T-cell (primary cell): ENCODE measurements around the gene SCYGR6. TPM values are rescaled to one million over a fixed set of nuclear protein-coding genes. Genes with fewer than 3 reads are reported as not detected.
A peak's percentile ranks its signal among the peaks of the same experiment; 100 is the strongest.

Experiments used
- ATAC-seq, 4 experiments: fragments of 200-7000 bp in 3 of 4; fragments of 150-1000 bp in 1 of 4; cut with Tn5 transposase; replicated peaks in 1 of 4; 1 replicate in 3 of 4; 2 replicates in 1 of 4; pipeline ENCODE4 v1.10.0; 2021; ENCODE audit warnings: moderate library complexity in 3 of 4, mild to moderate bottlenecking in 2 of 4, moderate number of reproducible peaks in 1 of 4
- CTCF ChIA-PET, 2 donors: fragments of 300-600 bp; sonication (Branson Sonifier 250); formaldehyde crosslinking; loops; one replicate each; lab custom pipeline; 2022; ENCODE audit warnings: antibody characterized with exemption in 2 of 2; lab: Charles Lee
- POLR2A ChIA-PET, 2 donors: fragments of 300-600 bp; sonication (Branson Sonifier 250); formaldehyde crosslinking; loops; one replicate each; lab custom pipeline; 2022; ENCODE audit warnings: antibody characterized with exemption in 2 of 2; lab: Charles Lee
- DNase-seq, 35 experiments: peaks; one replicate each; pipeline versions ENCODE4 v3.0.0 to v3.0.0-alpha.2; 2013 to 2023
- H3K27ac ChIP-seq: one replicate; pipeline ENCODE4 v1.5.1; 2013; ENCODE audit warnings: low read length
- H3K27me3 ChIP-seq, 2 experiments: replicated peaks in 1 of 2; 1 replicate in 1 of 2; 2 replicates in 1 of 2; pipeline versions ENCODE4 v1.6.1 to v1.7.0; 2013; ENCODE audit warnings: low read length in 1 of 2, mixed read lengths in 1 of 2; ENCODE audit not compliant: control insufficient read depth in 2 of 2, insufficient read depth in 2 of 2; ENCODE audit errors: extremely low read depth in 1 of 2
- H3K36me3 ChIP-seq, 2 donors: 1 replicate in 1 of 2; 2 replicates in 1 of 2; pipeline versions ENCODE4 v1.6.1 to v1.7.0; 2013; ENCODE audit warnings: low read length in 1 of 2; ENCODE audit not compliant: control insufficient read depth in 2 of 2, insufficient read depth in 1 of 2; ENCODE audit errors: extremely low read depth in 1 of 2
- H3K4me1 ChIP-seq, 2 experiments: 1 replicate in 1 of 2; 2 replicates in 1 of 2; pipeline versions ENCODE4 v1.6.1 to v1.7.0; 2013; ENCODE audit warnings: low read length in 2 of 2, mixed read lengths in 1 of 2; ENCODE audit not compliant: insufficient read depth in 2 of 2, control insufficient read depth in 1 of 2; ENCODE audit errors: extremely low read depth in 1 of 2
- H3K4me3 ChIP-seq, 2 donors: 1 replicate in 1 of 2; 2 replicates in 1 of 2; pipeline versions ENCODE4 v1.5.1 to v1.7.0; 2013; ENCODE audit warnings: mild to moderate bottlenecking in 2 of 2, low read length in 1 of 2, moderate library complexity in 1 of 2; ENCODE audit not compliant: control insufficient read depth in 1 of 2; ENCODE audit errors: extremely low read depth in 1 of 2
- H3K9me3 ChIP-seq: 2 replicates; pipeline ENCODE4 v1.7.0; 2013
- H3K27ac Mint-ChIP-seq, 2 donors: one replicate each; pipeline ENCODE4 v1.8.0; 2020 to 2021; ENCODE audit warnings: mild to moderate bottlenecking in 2 of 2, mixed read lengths in 2 of 2
- H3K27me3 Mint-ChIP-seq, 2 donors: one replicate each; pipeline ENCODE4 v1.8.0; 2021 to 2022; ENCODE audit warnings: mixed read lengths in 2 of 2
- H3K36me3 Mint-ChIP-seq: one replicate; pipeline ENCODE4 v1.8.0; 2021; ENCODE audit warnings: mixed read lengths
- H3K4me1 Mint-ChIP-seq, 3 donors: one replicate each; pipeline ENCODE4 v1.8.0; 2020 to 2022; ENCODE audit warnings: mixed read lengths in 3 of 3, mild to moderate bottlenecking in 1 of 3
- H3K4me3 Mint-ChIP-seq, 3 donors: one replicate each; pipeline ENCODE4 v1.8.0; 2020 to 2022; ENCODE audit warnings: mild to moderate bottlenecking in 3 of 3, mixed read lengths in 3 of 3, moderate library complexity in 3 of 3
- H3K9me3 Mint-ChIP-seq, 3 donors: one replicate each; pipeline ENCODE4 v1.8.0; 2020 to 2022; ENCODE audit warnings: mixed read lengths in 3 of 3
- WGBS: methylation state at CpG from one replicate; pipeline ENCODE4 v1.1.5; 2013; ENCODE audit warnings: missing lambda C conversion rate; ENCODE audit not compliant: insufficient coverage; 5-methylcytosine and 5-hydroxymethylcytosine counted together
- total RNA-seq, 35 experiments: library from RNA in 6 of 35; stranded (reverse) in 6 of 35; fragments of 120-200 nt in 1 of 35; gene quantifications; one replicate each; pipeline versions ENCODE4 v1.2.1 to v1.2.4 and lab custom pipeline; 2013 to 2026

The SCYGR6 gene, protein sequence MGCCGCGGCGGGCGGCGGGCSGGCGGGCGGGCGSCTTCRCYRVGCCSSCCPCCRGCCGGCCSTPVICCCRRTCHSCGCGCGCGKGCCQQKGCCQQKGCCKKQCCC
- total RNA-seq: not detected
- total RNA-seq (2013): not detected
- 0 reads per million in 29 experiments for total RNA-seq (lab: John Stamatoyannopoulos, UW)

DNA sequence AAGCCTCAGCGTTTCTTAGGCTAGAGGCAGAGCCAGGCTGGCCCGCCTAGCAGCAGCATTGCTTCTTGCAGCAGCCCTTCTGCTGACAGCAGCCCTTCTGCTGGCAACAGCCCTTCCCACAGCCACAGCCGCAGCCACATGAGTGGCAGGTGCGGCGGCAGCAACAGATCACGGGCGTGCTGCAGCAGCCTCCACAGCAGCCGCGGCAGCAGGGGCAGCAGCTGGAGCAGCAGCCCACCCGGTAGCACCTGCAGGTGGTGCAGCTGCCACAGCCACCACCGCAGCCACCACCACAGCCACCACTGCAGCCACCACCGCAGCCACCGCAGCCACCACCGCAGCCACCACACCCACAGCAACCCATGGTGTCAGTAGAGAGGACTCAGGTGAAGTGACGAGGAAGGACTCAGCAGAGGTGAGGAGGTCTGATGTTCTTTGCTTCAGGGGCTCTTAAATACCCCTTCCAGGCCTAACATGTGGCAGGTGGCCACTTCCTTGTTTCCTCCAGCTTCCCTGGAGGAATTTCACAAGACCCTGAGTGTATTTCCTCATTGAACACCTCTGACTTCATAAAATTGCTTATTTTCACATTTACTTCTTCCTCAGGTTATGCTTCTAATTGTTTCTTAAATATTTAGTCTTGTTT is at the start of gene SCYGR6:
Gene SCYGR6, minus strand, starts transcription at position 364 of the 646 bp plus-strand sequence. Its CDS starts 0 bp downstream, at position 364.
- no peak for ATAC-seq
- H3K27ac Mint-ChIP-seq: no peak within 1 kb of the TSS

DNA sequence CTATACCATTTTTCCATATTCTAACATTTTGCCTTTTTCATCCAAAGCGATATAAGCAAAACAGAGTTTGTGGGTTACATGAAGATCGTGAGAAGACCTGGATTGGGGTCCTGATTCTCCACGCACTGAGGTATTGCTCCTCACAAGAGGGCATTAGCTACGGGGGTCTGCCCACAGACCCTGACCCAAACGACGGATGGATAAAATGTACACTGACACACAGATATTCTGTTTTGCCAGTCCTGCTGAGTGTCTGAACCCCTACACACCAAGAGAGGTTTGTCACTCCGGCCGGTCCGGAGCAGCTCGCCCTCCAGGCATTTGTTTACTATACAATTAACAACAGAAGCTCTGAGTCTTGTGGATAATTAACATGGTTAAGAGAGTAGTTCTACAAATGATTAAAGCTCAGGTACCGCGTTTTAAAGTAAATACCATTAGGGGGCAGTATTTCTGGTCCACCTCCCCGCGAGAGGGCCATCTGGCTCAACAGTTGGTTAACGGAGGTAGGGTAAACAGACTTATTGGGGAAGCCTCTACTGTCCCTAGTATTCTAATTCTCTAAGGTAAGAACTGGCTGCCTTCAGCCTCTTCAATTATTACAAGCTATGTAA is 49.6 kb upstream of the SCYGR6 start:
- Histone ChIP-seq H3K4me1 (peaks cover 0 to 3% of the 10 kb centered on the region in 2 experiments), H3K36me3 (no peaks in the 10 kb centered on the region), H3K9me3 (no peaks in the 10 kb centered on the region), H3K4me3 (no peak overlapping the region), H3K27me3 (peaks cover 0 to 2% of the 10 kb centered on the region in 2 experiments), H3K27ac (no peak overlapping the region)
- H3K4me3 Mint-ChIP-seq: no peak overlapping the region
- ATAC-seq (no peak), DNase-seq (peak in 1 of 35 experiments; percentile 18)
- ChIA-PET CTCF (interaction anchor here (0.6 to 1.2 kb wide), 4 partner anchors 8 to 537 kb away, joined by 3 to 5 read pairs (median 3); no protein-coding TSS in a partner anchor), POLR2A (no interaction called here)
- H3K27me3 Mint-ChIP-seq: no peaks in the 10 kb centered on the region
- no peaks in the 10 kb centered on the region for H3K36me3 Mint-ChIP-seq
- peaks cover 0 to 11% (median 7%) of the 10 kb centered on the region in 3 donors for H3K4me1 Mint-ChIP-seq
- 69% methylated on average over 8 of the region's 15 CpGs for WGBS
- no peaks in the 10 kb centered on the region for H3K9me3 Mint-ChIP-seq
- no peak overlapping the region for H3K27ac Mint-ChIP-seq

More for the DNA sequence above, at the start of gene SCYGR6:
- Mint-ChIP-seq H3K4me3 (no peak within 1 kb of the TSS), H3K27me3 (peaks cover 21 to 28% of the 10 kb centered on the region in 2 donors), H3K9me3 (no peaks in the 10 kb centered on the region), H3K4me1 (no peaks in the 10 kb centered on the region), H3K36me3 (no peaks in the 10 kb centered on the region)
- WGBS: 83% methylated on average over 2 of the region's 15 CpGs
- no peak within 1 kb of the TSS for H3K4me3 ChIP-seq
- H3K9me3 ChIP-seq: no peaks in the 10 kb centered on the region
- ChIA-PET POLR2A (no interaction called here), CTCF (no interaction called here)
- H3K4me1 ChIP-seq: no peaks in the 10 kb centered on the region
- peaks cover 0 to 5% of the 10 kb centered on the region in 2 experiments for H3K27me3 ChIP-seq
- H3K36me3 ChIP-seq: no peaks in the 10 kb centered on the region
- DNase-seq: no peak
- no peak within 1 kb of the TSS for H3K27ac ChIP-seq

DNA sequence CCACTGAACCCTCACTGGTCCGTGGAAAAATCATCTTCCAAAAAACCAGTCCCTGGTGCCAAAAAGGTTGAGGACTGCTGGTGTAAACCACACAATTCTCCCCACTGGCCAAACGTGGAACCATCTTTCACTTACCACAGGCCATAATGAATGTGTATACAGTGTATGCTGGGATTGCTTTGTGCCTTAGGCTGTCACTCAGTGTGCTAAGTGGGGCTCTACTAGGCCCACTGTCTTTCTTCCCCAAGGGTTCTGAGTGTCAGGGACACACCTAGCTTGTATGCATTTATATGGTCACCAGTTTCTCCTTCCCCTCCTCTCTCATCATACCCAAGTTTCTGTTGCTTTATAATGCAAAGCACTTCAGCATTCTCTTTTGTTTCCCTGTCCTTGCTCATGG is 48.4 kb upstream of the SCYGR6 start:
- WGBS: no CpG with 5 or more reads among the region's 2 CpGs
- ChIA-PET POLR2A (no interaction called here), CTCF (no interaction called here)
- H3K4me1 ChIP-seq: peaks cover 0 to 3% of the 10 kb centered on the region in 2 experiments
- ATAC-seq (no peak), DNase-seq (no peak)
- no peaks in the 10 kb centered on the region for H3K27me3 Mint-ChIP-seq
- H3K27ac ChIP-seq: no peak overlapping the region
- H3K36me3 ChIP-seq: no peaks in the 10 kb centered on the region
- no peak overlapping the region for H3K4me3 ChIP-seq
- no peak overlapping the region for H3K4me3 Mint-ChIP-seq
- peaks cover 0 to 11% (median 7%) of the 10 kb centered on the region in 3 donors for H3K4me1 Mint-ChIP-seq
- no peaks in the 10 kb centered on the region for H3K9me3 ChIP-seq
- H3K36me3 Mint-ChIP-seq: no peaks in the 10 kb centered on the region
- H3K27me3 ChIP-seq: peaks cover 0 to 2% of the 10 kb centered on the region in 2 experiments
- H3K27ac Mint-ChIP-seq: no peak overlapping the region
- no peaks in the 10 kb centered on the region for H3K9me3 Mint-ChIP-seq

DNA sequence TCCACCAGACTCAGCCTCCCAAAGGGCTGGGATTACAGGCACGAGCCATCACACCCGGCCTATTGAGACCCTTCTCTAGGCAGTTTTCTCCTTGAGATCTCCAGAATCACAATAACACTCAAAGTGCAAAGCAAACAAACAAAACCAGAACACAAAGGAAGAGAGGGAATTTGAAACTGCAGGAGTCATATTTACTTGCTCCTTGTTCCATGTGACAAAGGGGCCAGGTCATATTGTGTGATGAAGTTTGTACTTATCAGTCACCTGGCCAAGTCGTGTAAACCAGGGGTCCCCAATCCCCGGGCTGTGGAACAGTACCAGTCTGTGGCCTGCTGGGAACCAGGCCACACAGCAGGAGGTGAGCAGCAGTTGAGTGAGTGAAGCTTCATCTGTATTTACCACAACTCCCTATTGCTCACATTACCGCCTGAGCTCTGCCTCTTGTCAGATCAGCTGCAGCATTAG is 47.7 kb upstream of the SCYGR6 start:
- ATAC-seq (no peak), DNase-seq (no peak)
- no peak overlapping the region for H3K27ac ChIP-seq
- H3K9me3 ChIP-seq: no peaks in the 10 kb centered on the region
- peaks cover 0 to 2% of the 10 kb centered on the region in 2 experiments for H3K27me3 ChIP-seq
- no peaks in the 10 kb centered on the region for H3K36me3 ChIP-seq
- 86% methylated on average over 1 of the region's 5 CpGs for WGBS
- Mint-ChIP-seq H3K9me3 (no peaks in the 10 kb centered on the region), H3K4me3 (no peak overlapping the region), H3K27me3 (no peaks in the 10 kb centered on the region), H3K36me3 (no peaks in the 10 kb centered on the region), H3K4me1 (peaks cover 0 to 11% (median 7%) of the 10 kb centered on the region in 3 donors), H3K27ac (no peak overlapping the region)
- H3K4me1 ChIP-seq: peaks cover 0 to 3% of the 10 kb centered on the region in 2 experiments
- no peak overlapping the region for H3K4me3 ChIP-seq
- POLR2A ChIA-PET: no interaction called here
- CTCF ChIA-PET: no interaction called here

DNA sequence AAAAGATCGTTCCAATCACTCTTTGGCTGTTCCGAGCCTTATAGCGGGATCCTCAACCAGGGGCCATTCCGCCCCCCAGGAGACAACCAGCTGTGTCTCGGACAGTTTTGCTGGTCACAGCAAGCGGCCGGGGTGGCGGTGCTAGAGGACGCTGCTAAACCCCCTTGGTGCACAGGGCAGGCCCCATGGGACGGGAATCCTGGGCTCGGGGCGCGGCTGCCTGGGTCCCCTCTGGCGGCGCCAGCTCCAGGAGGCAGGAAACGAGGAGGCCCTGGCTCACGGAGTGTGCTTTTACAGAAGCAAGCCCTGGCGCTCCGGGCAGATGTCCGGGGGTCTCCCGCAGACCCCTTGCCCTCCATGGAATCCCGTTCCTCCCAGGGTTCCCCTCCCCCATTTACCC is 43.3 kb upstream of the SCYGR6 start:
- no peaks in the 10 kb centered on the region for H3K9me3 Mint-ChIP-seq
- Histone ChIP-seq H3K27me3 (no peaks in the 10 kb centered on the region), H3K4me3 (no peak overlapping the region), H3K9me3 (no peaks in the 10 kb centered on the region), H3K36me3 (no peaks in the 10 kb centered on the region), H3K4me1 (no peaks in the 10 kb centered on the region), H3K27ac (no peak overlapping the region)
- H3K27ac Mint-ChIP-seq: no peak overlapping the region
- ATAC-seq (no peak), DNase-seq (no peak)
- ChIA-PET CTCF (interaction anchor here in 1 of 2 donors (0.5 to 0.7 kb wide), 2 partner anchors 12 to 109 kb away, joined by 3 to 5 read pairs; no protein-coding TSS in a partner anchor), POLR2A (interaction anchor here in 1 of 2 donors (0.6 kb wide), 1 partner anchor 886 kb away, joined by 4 read pairs; no protein-coding TSS in a partner anchor)
- 93% methylated on average over 22 of the region's 22 CpGs for WGBS
- no peak overlapping the region for H3K4me3 Mint-ChIP-seq
- H3K36me3 Mint-ChIP-seq: no peaks in the 10 kb centered on the region
- H3K4me1 Mint-ChIP-seq: peaks cover 1 to 6% (median 2%) of the 10 kb centered on the region in 3 donors
- peaks cover 1 to 3% of the 10 kb centered on the region in 2 donors for H3K27me3 Mint-ChIP-seq

DNA sequence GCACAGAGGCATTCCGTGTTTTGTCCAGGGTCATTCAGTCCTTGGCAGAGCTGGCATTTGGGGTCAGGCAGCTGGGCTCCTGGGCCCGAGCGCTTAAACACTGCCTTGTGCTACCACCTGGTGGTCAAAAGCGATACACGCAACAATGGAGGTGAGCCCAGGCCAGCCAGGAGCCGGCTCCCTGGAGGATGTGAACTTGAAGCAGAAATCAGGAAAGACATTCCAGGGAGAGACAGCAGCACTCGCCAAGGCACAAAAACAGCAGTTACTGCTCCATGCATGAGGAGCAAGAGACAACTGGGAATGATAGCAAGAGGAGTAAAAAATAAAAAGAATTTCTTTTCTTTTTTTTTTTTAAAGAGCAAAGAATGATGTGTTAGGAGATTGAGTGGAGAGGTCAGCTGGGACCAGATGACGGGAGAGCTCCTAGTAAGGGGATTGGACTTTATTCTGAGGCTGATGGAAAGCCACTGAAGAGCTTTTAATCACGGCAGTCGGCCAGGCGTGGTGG is 41.9 kb upstream of the SCYGR6 start:
- no peaks in the 10 kb centered on the region for H3K9me3 ChIP-seq
- POLR2A ChIA-PET: no interaction called here
- H3K27ac ChIP-seq: no peak overlapping the region
- DNase-seq: peak in 34 of 35 experiments; percentile 8 to 70 (median 38)
- H3K27ac Mint-ChIP-seq: no peak overlapping the region
- WGBS: 24% methylated on average over 8 of the region's 11 CpGs
- H3K4me1 ChIP-seq: no peaks in the 10 kb centered on the region
- no peaks in the 10 kb centered on the region for H3K36me3 ChIP-seq
- H3K27me3 Mint-ChIP-seq: peaks cover 1 to 3% of the 10 kb centered on the region in 2 donors
- peaks cover 1 to 6% (median 2%) of the 10 kb centered on the region in 3 donors for H3K4me1 Mint-ChIP-seq
- H3K9me3 Mint-ChIP-seq: no peaks in the 10 kb centered on the region
- CTCF ChIA-PET: interaction anchor here (0.6 to 2.0 kb wide), 25 partner anchors 8 to 732 kb away, joined by 3 to 7 read pairs (median 3); partner anchors contain the start of gene DAW1 (in 1 of the 2)
- peak; percentile 64 to 75 (median 68) for ATAC-seq
- H3K36me3 Mint-ChIP-seq: no peaks in the 10 kb centered on the region
- H3K4me3 Mint-ChIP-seq: no peak overlapping the region
- H3K4me3 ChIP-seq: no peak overlapping the region
- no peaks in the 10 kb centered on the region for H3K27me3 ChIP-seq
